Measurements from ENCODE around the gene ADARB1. TPM values are rescaled to one million over a fixed set of nuclear protein-coding genes. Genes with fewer than 3 reads are reported as not detected.

ADARB1 gene
- total RNA-seq, 1 donor from 2014 or later, result 25.8 TPM

GRCh38 chr21:45217010-45217409 is 142.6 kb downstream of the ADARB1 start:
- H3K36me3 Mint-ChIP-seq (ENCODE audit: low read depth, unreplicated experiment), result peaks cover 20% of the 10 kb centered on the region
- no peak overlapping the region for H3K9ac ChIP-seq (ENCODE audit: low read length)
- no peak overlapping the region for H3K27ac ChIP-seq (ENCODE audit: low read depth, low read length)
- H3K27ac Mint-ChIP-seq (ENCODE audit: unreplicated experiment), result no peak overlapping the region
- H3K36me3 ChIP-seq (ENCODE audit: insufficient read depth, low read length), result peaks cover 2% of the 10 kb centered on the region
- no peaks in the 10 kb centered on the region for H3K9me3 ChIP-seq (ENCODE audit: insufficient read depth, low read depth, low read length)
- H3K4me3 Mint-ChIP-seq (ENCODE audit: unreplicated experiment), result no peak overlapping the region
- H2AFZ ChIP-seq (ENCODE audit: low read depth, low read length), result no peak overlapping the region
- H3K4me2 ChIP-seq (ENCODE audit: low read length), result no peak overlapping the region
- no peaks in the 10 kb centered on the region for H3K27me3 ChIP-seq (ENCODE audit: insufficient read depth, low read length)
- FAIRE-seq, result no peak
- H3K4me1 ChIP-seq (ENCODE audit: insufficient read depth, low read length), result peaks cover 4% of the 10 kb centered on the region
- peaks cover 4% of the 10 kb centered on the region for H3K9me3 Mint-ChIP-seq (ENCODE audit: unreplicated experiment)
- H3K27me3 Mint-ChIP-seq (ENCODE audit: low read depth, unreplicated experiment), result no peaks in the 10 kb centered on the region
- H3K79me2 ChIP-seq (ENCODE audit: insufficient read depth, low read length), result no peaks in the 10 kb centered on the region
- TF ChIP-seq CTCF (IDR thresholded peaks at IDR 0.05; ENCODE audit: insufficient read depth, low read depth, low read length) (no peak), EZH2 (IDR thresholded peaks at IDR 0.05; ENCODE audit: insufficient read depth, low read length) (no peak)
- H3K4me3 ChIP-seq (ENCODE audit: insufficient read depth, low read depth, low read length), result no peak overlapping the region
- H3K4me1 Mint-ChIP-seq (ENCODE audit: low read depth, unreplicated experiment), result peaks cover 19% of the 10 kb centered on the region
- H4K20me1 ChIP-seq (ENCODE audit: insufficient read depth, low read length), result no peaks in the 10 kb centered on the region
- no peak for DNase-seq (ENCODE audit: low read depth)

GRCh38 chr21:45219517-45219916 is 145.1 kb downstream of the ADARB1 start:
- peaks cover 2% of the 10 kb centered on the region for H3K36me3 ChIP-seq (ENCODE audit: insufficient read depth, low read length)
- no peak overlapping the region for H3K4me3 Mint-ChIP-seq (ENCODE audit: unreplicated experiment)
- peaks cover 19% of the 10 kb centered on the region for H3K4me1 Mint-ChIP-seq (ENCODE audit: low read depth, unreplicated experiment)
- H3K79me2 ChIP-seq (ENCODE audit: insufficient read depth, low read length), result no peaks in the 10 kb centered on the region
- no peaks in the 10 kb centered on the region for H3K9me3 ChIP-seq (ENCODE audit: insufficient read depth, low read depth, low read length)
- peak; percentile 71 for DNase-seq (ENCODE audit: low read depth)
- peaks cover 4% of the 10 kb centered on the region for H3K9me3 Mint-ChIP-seq (ENCODE audit: unreplicated experiment)
- peak overlapping the region; percentile 40 for H3K27ac ChIP-seq (ENCODE audit: low read depth, low read length)
- FAIRE-seq, result no peak
- H3K9ac ChIP-seq (ENCODE audit: low read length), result peak overlapping the region; percentile 18
- H3K4me1 ChIP-seq (ENCODE audit: insufficient read depth, low read length), result peaks cover 4% of the 10 kb centered on the region
- H3K27me3 Mint-ChIP-seq (ENCODE audit: low read depth, unreplicated experiment), result no peaks in the 10 kb centered on the region
- H3K4me3 ChIP-seq (ENCODE audit: insufficient read depth, low read depth, low read length), result no peak overlapping the region
- no peak overlapping the region for H3K4me2 ChIP-seq (ENCODE audit: low read length)
- no peaks in the 10 kb centered on the region for H3K27me3 ChIP-seq (ENCODE audit: insufficient read depth, low read length)
- no peaks in the 10 kb centered on the region for H4K20me1 ChIP-seq (ENCODE audit: insufficient read depth, low read length)
- H3K27ac Mint-ChIP-seq (ENCODE audit: unreplicated experiment), result no peak overlapping the region
- peaks cover 13% of the 10 kb centered on the region for H3K36me3 Mint-ChIP-seq (ENCODE audit: low read depth, unreplicated experiment)
- no peak overlapping the region for H2AFZ ChIP-seq (ENCODE audit: low read depth, low read length)
- TF ChIP-seq CTCF (IDR thresholded peaks at IDR 0.05; ENCODE audit: insufficient read depth, low read depth, low read length), result no peak
- TF ChIP-seq EZH2 (IDR thresholded peaks at IDR 0.05; ENCODE audit: insufficient read depth, low read length), result no peak

GRCh38 chr21:45220071-45220481 is 145.7 kb downstream of the ADARB1 start:
- Histone ChIP-seq H4K20me1 (ENCODE audit: insufficient read depth, low read length) (no peaks in the 10 kb centered on the region), H2AFZ (ENCODE audit: low read depth, low read length) (no peak overlapping the region), H3K79me2 (ENCODE audit: insufficient read depth, low read length) (no peaks in the 10 kb centered on the region), H3K4me2 (ENCODE audit: low read length) (no peak overlapping the region), H3K27ac (ENCODE audit: low read depth, low read length) (peak overlapping the region; percentile 40), H3K4me1 (ENCODE audit: insufficient read depth, low read length) (peaks cover 4% of the 10 kb centered on the region), H3K9ac (ENCODE audit: low read length) (peak overlapping the region; percentile 18), H3K4me3 (ENCODE audit: insufficient read depth, low read depth, low read length) (no peak overlapping the region), H3K36me3 (ENCODE audit: insufficient read depth, low read length) (peaks cover 2% of the 10 kb centered on the region), H3K9me3 (ENCODE audit: insufficient read depth, low read depth, low read length) (no peaks in the 10 kb centered on the region), H3K27me3 (ENCODE audit: insufficient read depth, low read length) (no peaks in the 10 kb centered on the region)
- Mint-ChIP-seq H3K36me3 (ENCODE audit: low read depth, unreplicated experiment) (peaks cover 13% of the 10 kb centered on the region), H3K27me3 (ENCODE audit: low read depth, unreplicated experiment) (no peaks in the 10 kb centered on the region), H3K4me1 (ENCODE audit: low read depth, unreplicated experiment) (peaks cover 22% of the 10 kb centered on the region), H3K27ac (ENCODE audit: unreplicated experiment) (no peak overlapping the region), H3K4me3 (ENCODE audit: unreplicated experiment) (no peak overlapping the region), H3K9me3 (ENCODE audit: unreplicated experiment) (peaks cover 4% of the 10 kb centered on the region)
- DNase-seq (ENCODE audit: low read depth), result no peak
- no peak for FAIRE-seq
- TF ChIP-seq CTCF (IDR thresholded peaks at IDR 0.05; ENCODE audit: insufficient read depth, low read depth, low read length) (no peak), EZH2 (IDR thresholded peaks at IDR 0.05; ENCODE audit: insufficient read depth, low read length) (no peak)

Data from astrocyte (in vitro differentiated cells and primary cell).